Measurements from ENCODE around the gene RGS19. TPM values are rescaled to one million over a fixed set of nuclear protein-coding genes. Genes with fewer than 3 reads are reported as not detected.

The RGS19 gene
- total RNA-seq, 1 donor from 2014 or later = 31.5 TPM

GRCh38 chr20:64049060-64049877 is 30.0 kb downstream of the RGS19 start, which contains the start of gene SOX18:
TSS of gene SOX18 (minus strand) at chr20:64049639. CDS start at chr20:64049516, 123 bp downstream.
- DNase-seq (ENCODE audit: low spot score) = no peak

DNA sequence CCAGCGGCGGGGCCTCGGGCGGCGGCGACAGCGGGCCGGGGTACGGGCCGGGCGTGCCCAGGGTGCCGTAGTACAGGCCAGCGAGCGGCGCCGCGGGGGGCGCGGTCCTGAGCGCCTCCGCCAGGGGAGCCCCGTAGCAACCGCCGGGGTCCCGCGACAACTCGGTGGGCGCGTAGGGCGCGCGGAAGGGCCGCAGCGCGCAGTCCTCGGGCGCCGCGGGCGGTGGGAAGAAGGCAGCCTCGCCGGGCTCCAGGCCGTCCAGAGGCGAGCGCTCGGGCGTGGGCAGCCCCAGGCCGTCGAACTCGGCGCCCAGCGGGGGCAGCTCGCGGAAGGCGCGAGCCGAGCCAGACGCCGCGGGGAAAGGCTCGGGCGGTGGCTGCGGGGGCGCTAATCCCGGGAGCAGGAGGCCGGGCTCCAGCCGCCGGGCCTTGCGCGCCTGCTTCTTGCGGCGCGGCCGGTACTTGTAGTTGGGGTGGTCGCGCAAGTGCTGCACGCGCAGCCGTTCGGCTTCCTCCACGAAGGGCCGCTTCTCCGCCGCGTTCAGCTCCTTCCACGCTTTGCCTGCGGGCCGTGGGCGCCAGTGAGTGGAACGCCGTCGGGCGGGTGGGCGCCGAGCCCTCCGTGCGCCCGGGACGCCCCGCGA is 30.8 kb downstream of the RGS19 start:
- no peak for DNase-seq (ENCODE audit: low spot score)

GRCh38 chr20:64047968-64048401 is 31.3 kb downstream of the RGS19 start:
- DNase-seq (ENCODE audit: low spot score) = no peak

DNA sequence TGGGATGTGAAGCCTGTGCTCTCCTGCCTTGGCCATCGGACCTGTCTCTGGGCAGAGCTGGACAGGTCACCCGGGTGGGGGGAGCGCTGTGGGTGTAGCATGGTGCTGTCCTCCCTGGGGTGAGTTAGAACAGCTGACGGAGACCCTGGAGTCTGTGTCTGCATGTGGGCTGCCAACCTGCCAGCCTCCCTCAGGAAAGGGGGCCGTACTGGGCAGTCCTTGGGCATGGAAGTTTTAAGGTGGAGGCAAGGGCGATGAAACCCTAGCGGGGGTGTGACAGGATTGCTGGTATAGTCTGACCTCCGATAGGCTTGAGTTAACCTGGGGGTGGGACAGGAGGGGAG is 32.3 kb downstream of the RGS19 start:
- no peak for DNase-seq (ENCODE audit: low spot score)

DNA sequence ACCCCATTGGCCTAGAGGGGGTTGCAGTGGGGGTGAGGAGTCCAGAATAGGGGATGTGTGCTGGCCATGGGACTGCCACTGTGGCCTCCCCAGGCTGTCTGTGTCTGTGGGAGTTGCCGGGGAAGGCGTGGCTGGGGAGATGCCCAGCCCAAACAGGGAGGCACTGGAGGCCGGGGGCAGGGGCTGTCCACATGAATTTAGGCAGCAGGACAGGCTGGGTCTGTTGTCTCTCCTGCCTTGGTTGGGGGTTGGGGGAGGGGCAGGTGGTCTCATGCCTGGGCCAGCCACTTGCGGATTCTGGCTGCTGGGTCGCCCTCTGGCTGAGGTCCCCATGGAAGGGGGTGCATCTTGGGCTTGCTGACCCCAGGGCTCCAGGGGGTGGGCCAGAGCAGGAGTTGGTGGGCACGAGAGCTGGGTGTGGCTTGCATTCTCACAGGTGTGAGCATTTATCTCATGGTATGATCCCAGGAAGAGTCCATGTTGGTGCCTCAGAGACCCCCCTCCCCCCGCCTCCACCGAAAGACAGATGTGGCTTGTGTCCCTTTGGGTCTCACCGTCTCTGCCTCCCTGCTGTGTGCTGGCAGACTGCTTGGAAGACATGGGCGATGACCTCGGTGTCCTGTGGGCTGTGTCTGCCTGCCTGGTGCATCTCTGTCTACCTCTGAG is 33.8 kb downstream of the RGS19 start:
- DNase-seq (ENCODE audit: low spot score) = no peak

- DNase-seq (ENCODE audit: low spot score) = peak; percentile 79
These were observed 34.7 kb downstream of the RGS19 start for GRCh38 chr20:64044484-64045247.

DNA sequence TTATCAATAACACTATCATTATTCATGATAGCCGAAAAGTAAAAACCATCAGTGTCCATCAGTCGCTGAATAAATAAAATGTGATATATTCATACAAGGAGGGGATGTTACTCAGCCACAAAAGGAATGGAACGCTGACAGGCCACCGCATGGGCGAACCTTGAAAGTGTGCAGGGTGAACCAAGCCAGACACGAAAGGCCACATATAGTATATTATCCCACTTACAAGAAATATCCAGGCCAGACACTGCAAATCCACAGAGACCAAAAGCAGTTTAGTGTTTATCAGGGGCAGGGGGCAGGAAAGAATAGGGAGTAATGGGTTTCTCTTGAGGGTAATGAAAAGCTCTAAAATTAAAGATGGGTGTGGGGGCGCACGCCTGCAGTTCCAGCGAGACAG is 35.5 kb downstream of the RGS19 start:
- DNase-seq (ENCODE audit: low spot score) = no peak

DNA sequence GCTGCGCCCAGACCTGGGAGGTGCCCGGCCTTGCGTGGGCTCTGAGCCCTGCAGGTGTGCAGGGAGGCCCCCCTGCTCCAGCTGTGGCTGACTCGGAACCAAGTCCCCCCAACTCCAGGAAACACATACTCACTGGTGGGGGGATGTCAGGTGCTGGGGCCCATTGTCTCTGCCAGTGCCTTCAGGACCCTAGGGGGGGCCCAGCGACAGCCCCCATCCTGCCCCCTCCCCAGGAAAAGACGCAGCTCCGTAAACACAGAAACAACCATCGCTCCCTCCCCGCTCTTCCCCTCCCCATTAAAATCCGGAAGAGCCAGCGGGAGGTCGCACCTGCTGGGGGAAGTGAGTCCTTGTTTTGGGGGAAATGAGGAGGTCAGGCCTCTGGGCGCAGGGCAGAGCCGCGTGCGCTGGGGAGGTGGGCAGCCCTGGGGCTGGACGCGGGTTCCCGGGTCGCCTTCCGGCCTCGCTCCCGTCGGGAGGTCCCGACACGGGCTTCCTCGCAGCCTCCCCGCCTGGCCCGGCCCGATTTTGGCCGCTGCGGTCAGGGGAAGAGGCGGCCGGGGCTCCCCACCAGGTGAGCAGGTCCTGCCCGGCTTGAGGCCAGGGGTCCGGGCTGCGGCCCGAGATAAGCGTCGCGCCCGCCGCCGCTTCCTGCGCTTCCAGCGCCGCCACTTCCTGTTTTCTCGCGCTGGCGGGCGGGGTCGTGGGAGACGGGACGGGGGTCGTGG is 37.1 kb downstream of the RGS19 start:
- no peak for DNase-seq (ENCODE audit: low spot score)

DNA sequence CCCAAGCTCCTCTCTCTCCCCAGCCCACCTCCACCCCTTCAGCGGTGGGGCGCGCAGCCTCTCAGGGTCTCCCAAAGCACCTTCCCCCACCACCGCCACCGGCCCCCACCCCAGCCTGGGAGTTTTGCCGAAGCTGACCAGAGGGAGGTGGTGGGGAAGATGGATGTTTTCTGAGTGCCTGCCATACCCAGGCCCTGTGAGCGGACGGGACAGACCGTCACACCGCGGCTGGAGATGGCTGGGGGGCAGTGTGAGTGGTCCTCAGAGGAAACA is 37.6 kb downstream of the RGS19 start:
- no peak for DNase-seq (ENCODE audit: low spot score)

- DNase-seq (ENCODE audit: low spot score) = no peak
These were observed 38.1 kb downstream of the RGS19 start for GRCh38 chr20:64041040-64041780.

DNA sequence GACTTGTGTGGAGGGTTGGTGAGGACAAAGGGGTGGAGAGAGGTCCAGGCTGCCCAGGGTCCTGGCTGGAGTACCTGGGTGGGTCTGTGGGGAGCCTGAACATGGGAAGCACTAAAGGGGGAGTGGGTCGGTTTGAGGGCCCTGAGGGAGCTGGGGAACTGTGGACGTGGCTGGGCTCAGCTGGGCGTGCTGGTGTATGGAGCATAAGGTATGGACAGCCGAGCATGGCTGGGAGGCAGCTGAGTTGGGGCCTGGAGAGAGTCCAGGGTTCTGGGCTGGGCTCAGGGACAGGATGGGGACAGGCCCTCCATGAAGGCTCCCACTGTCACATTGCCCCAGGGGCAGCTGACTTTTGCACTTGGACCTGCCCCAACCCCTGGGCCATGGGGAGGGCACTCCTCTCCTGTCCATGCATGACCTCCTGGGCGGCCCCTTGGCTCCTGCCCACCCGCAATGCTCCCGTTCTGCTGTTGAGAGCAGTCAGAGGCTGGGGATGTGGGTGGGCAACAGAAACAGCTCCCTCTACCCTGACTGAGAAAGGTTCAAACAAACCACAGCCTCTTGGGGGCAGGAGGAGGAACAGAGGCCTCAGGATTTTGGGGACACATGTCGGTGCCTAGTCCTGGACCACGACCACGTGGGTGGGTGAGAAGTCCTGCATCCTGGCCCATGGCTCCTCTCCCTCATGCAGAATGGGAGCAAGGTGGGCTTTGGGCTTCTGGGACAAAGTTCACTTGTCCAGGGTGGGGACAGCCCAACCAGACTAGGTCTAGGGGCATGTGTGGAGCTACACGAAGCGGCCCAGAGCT is 38.9 kb downstream of the RGS19 start:
- no peak for DNase-seq (ENCODE audit: low spot score)

GRCh38 chr20:64039293-64040160 is 39.8 kb downstream of the RGS19 start:
- no peak for DNase-seq (ENCODE audit: low spot score)

DNA sequence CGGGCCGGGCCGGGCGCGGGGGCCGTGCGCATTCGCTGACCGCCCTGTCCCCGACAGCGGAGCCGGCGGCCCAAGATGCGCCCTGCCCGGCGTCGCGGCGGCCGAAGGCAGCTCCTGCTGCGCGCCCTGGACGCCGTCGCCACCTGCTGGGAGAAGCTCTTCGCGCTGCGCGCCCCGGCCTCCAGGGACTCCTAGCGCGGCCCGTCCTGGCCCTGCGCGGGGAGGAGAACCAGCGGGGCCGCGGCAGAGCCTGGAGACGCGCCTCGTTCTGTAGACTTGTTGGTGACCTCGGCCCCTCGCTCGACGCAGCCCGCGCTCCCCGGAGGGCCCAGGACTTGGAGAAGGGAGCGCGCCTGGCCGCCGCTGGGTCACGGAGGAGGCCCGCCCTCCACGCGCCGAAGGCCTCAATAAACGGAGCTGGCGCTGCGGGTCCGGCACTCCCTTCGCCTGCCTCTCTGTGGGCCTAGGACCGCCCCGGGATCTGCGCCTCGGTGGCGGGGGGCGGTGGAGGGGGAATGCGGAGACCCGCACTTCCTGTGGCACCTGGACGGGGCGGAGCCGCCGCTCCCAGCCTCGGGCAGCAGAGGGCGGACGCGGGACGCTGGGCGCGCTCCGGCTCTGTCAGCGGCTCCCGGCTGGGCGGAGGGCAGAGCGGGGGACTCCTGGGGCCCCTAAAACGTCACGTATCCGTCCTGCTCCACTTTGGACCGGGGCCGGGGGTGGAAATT is 40.6 kb downstream of the RGS19 start:
- peak; percentile 75 for DNase-seq (ENCODE audit: low spot score)

- DNase-seq (ENCODE audit: low spot score) = no peak
These were observed 41.1 kb downstream of the RGS19 start for GRCh38 chr20:64038224-64038564.

DNA sequence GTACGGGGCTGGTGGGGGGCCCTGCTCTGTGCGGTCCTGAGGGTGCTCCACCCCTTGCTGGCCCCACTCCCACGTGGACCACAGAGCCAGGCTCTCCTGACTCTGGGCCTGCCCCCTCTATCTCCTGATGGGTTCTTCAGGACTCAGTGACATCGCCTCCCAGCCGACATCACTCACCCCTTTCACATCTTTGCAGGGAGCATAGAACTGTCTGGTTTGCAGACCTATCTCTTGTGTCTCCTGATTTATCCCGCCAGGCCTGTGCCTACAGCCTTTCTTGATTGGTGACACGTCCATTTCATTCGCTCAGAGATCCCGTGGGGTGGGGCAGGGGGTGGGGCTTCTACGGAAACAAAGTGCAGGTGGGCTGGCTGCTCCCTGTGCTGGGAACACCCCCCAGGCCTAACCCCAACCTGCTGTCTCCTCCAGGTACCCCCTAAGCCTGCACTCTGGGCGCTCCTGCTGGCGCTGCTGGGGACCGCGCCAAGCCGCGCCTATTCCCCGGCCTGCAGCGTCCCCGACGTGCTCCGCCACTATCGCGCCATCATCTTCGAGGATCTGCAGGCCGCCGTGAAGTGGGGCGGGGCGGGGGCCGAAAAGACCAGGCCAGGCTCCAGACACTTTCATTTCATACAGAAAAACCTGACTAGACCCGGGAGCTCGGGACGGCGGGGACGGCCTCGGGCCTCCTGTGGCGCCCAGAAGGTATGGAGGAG is 41.7 kb downstream of the RGS19 start:
- DNase-seq (ENCODE audit: low spot score) = no peak

DNA sequence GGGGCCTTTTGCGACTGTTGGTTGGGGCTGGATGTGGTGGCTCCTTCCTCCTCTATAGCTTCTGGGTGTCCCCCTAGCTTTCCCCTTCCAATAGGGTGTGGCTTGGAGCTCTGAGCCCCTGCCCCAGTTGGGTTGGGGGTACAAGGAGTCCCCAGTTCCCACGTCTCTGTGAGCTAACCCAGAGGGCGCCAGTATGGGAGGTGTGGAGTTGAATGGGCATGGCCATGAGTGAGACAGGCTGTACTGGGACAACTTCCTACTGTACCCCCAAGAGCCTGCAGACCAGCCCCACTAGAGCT is 42.2 kb downstream of the RGS19 start:
- no peak for DNase-seq (ENCODE audit: low spot score)

- no peak for DNase-seq (ENCODE audit: low spot score)
These were observed 42.7 kb downstream of the RGS19 start for GRCh38 chr20:64036346-64037198.

Data from umbilical cord (tissue), 2 donors.